Measurements from ENCODE around the gene PDXP.
A peak's percentile ranks its signal among the peaks of the same experiment; 100 is the strongest.

Gene PDXP

GRCh38 chr22:37675930-37676735 lies 17.6 kb downstream of the PDXP start:
- TF ChIP-seq CTCF (conservative IDR thresholded peaks at IDR 0.05; ENCODE audit: low read length) = no peak
- DNase-seq (ENCODE audit: low read depth) = peak; percentile 28

GRCh38 chr22:37676736-37677492 lies 18.4 kb downstream of the PDXP start:
- TF ChIP-seq CTCF (conservative IDR thresholded peaks at IDR 0.05; ENCODE audit: low read length) = no peak
- DNase-seq (ENCODE audit: low read depth) = peak; percentile 98
- H3K4me3 ChIP-seq (ENCODE audit: low read length) = peak overlapping the region; percentile 99

More at GRCh38 chr22:37675930-37676735, 17.6 kb downstream of the PDXP start:
- H3K4me3 ChIP-seq (ENCODE audit: low read length) = peak overlapping the region; percentile 99

- H3K4me3 ChIP-seq (ENCODE audit: low read length) = peak overlapping the region; percentile 99
- TF ChIP-seq CTCF (conservative IDR thresholded peaks at IDR 0.05; ENCODE audit: low read length) = no peak
- DNase-seq (ENCODE audit: low read depth) = no peak
Measured at GRCh38 chr22:37677493-37677974, 19.0 kb downstream of the PDXP start.

- peak overlapping the region; percentile 99 for H3K4me3 ChIP-seq (ENCODE audit: low read length)
- TF ChIP-seq CTCF (conservative IDR thresholded peaks at IDR 0.05; ENCODE audit: low read length) = no peak
- no peak for DNase-seq (ENCODE audit: low read depth)
Measured at GRCh38 chr22:37678372-37678771, 19.8 kb downstream of the PDXP start.

GRCh38 chr22:37679670-37680069 lies 21.1 kb downstream of the PDXP start:
- DNase-seq (ENCODE audit: low read depth) = no peak
- H3K4me3 ChIP-seq (ENCODE audit: low read length) = no peak overlapping the region; the same call in 1 of the 2 replicates
- no peak for TF ChIP-seq CTCF (conservative IDR thresholded peaks at IDR 0.05; ENCODE audit: low read length)

GRCh38 chr22:37680191-37680851 lies 21.8 kb downstream of the PDXP start:
- H3K4me3 ChIP-seq (ENCODE audit: low read length) = no peak overlapping the region
- DNase-seq (ENCODE audit: low read depth) = no peak
- TF ChIP-seq CTCF (conservative IDR thresholded peaks at IDR 0.05; ENCODE audit: low read length) = no peak
